ENCODE data around the gene TFDP2.

The TFDP2 gene

DNA sequence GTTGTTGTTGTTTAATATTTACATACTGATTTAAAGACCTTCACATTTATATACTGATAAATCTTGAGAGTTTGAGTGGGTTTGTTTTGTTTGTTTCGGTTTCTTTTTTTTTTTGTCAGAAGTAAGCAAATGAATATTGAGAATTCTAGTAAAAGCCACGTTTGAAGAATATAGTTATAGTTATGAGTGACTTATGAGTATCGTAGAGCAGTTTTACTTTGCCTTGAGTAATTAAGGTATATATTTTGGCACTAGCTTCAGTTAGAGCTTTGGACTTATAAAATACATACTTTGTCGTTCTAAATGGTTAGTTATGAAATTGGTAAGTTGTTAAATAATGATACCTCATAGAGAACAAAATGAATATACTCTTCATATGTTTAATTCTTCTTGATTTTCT lies 245.1 kb downstream of the TFDP2 start:
- TF ChIP-seq POLR2AphosphoS5 (IDR thresholded peaks at IDR 0.05; ENCODE audit: low read depth): no peak
- TF ChIP-seq, protein P1, sequence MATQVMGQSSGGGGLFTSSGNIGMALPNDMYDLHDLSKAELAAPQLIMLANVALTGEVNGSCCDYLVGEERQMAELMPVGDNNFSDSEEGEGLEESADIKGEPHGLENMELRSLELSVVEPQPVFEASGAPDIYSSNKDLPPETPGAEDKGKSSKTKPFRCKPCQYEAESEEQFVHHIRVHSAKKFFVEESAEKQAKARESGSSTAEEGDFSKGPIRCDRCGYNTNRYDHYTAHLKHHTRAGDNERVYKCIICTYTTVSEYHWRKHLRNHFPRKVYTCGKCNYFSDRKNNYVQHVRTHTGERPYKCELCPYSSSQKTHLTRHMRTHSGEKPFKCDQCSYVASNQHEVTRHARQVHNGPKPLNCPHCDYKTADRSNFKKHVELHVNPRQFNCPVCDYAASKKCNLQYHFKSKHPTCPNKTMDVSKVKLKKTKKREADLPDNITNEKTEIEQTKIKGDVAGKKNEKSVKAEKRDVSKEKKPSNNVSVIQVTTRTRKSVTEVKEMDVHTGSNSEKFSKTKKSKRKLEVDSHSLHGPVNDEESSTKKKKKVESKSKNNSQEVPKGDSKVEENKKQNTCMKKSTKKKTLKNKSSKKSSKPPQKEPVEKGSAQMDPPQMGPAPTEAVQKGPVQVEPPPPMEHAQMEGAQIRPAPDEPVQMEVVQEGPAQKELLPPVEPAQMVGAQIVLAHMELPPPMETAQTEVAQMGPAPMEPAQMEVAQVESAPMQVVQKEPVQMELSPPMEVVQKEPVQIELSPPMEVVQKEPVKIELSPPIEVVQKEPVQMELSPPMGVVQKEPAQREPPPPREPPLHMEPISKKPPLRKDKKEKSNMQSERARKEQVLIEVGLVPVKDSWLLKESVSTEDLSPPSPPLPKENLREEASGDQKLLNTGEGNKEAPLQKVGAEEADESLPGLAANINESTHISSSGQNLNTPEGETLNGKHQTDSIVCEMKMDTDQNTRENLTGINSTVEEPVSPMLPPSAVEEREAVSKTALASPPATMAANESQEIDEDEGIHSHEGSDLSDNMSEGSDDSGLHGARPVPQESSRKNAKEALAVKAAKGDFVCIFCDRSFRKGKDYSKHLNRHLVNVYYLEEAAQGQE (IDR thresholded peaks at IDR 0.05; ENCODE audit: insufficient replicate concordance, low read depth): no peak
- TF ChIP-seq SPI1 (IDR thresholded peaks at IDR 0.05; ENCODE audit: borderline replicate concordance, low read depth): no peak
- no peak for TF ChIP-seq GABPA (IDR thresholded peaks at IDR 0.05; ENCODE audit: low read depth)
- TF ChIP-seq, protein P2, sequence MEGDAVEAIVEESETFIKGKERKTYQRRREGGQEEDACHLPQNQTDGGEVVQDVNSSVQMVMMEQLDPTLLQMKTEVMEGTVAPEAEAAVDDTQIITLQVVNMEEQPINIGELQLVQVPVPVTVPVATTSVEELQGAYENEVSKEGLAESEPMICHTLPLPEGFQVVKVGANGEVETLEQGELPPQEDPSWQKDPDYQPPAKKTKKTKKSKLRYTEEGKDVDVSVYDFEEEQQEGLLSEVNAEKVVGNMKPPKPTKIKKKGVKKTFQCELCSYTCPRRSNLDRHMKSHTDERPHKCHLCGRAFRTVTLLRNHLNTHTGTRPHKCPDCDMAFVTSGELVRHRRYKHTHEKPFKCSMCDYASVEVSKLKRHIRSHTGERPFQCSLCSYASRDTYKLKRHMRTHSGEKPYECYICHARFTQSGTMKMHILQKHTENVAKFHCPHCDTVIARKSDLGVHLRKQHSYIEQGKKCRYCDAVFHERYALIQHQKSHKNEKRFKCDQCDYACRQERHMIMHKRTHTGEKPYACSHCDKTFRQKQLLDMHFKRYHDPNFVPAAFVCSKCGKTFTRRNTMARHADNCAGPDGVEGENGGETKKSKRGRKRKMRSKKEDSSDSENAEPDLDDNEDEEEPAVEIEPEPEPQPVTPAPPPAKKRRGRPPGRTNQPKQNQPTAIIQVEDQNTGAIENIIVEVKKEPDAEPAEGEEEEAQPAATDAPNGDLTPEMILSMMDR (IDR thresholded peaks at IDR 0.05; ENCODE audit: insufficient read depth, low read length): no peak
- Histone ChIP-seq H3K27ac (replicated peaks) (no peak overlapping the region), H3K27me3 (ENCODE audit: insufficient read depth, poor library complexity, severe bottlenecking) (no peaks in the 10 kb centered on the region), H3K4me3 (replicated peaks; ENCODE audit: insufficient read depth, low read length) (no peak overlapping the region)
- DNase-seq (ENCODE audit: low read depth in 1 of 2, low spot score in 1 of 2): no peak

DNA sequence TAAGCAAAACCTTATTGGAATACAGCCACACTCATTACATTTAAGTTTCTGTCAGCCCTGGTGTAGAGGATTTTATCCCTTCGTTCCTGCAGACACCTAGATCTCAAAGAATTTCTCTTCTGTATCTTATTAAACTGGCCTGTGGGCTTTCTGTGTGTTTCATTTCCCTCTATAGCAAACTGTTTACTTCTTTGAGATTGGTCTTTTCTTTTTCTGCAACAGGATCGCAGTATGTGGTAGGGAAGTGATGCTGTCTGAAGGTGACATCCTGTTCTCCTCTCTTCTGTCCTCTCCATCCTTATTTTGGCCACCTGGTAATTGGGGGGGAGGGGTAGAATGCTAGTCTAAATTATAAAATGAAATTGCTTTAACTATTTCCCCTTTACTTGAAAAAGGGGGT lies 247.4 kb downstream of the TFDP2 start:
- Histone ChIP-seq H3K4me3 (replicated peaks; ENCODE audit: insufficient read depth, low read length) (no peak overlapping the region), H3K27ac (replicated peaks) (no peak overlapping the region), H3K27me3 (ENCODE audit: insufficient read depth, poor library complexity, severe bottlenecking) (no peaks in the 10 kb centered on the region)
- TF ChIP-seq, protein P1 (IDR thresholded peaks at IDR 0.05; ENCODE audit: insufficient replicate concordance, low read depth): no peak
- TF ChIP-seq, protein P2 (IDR thresholded peaks at IDR 0.05; ENCODE audit: insufficient read depth, low read length): no peak
- TF ChIP-seq POLR2AphosphoS5 (IDR thresholded peaks at IDR 0.05; ENCODE audit: low read depth): no peak
- TF ChIP-seq SPI1 (IDR thresholded peaks at IDR 0.05; ENCODE audit: borderline replicate concordance, low read depth): no peak
- no peak for TF ChIP-seq GABPA (IDR thresholded peaks at IDR 0.05; ENCODE audit: low read depth)
- DNase-seq (ENCODE audit: low read depth in 1 of 2, low spot score in 1 of 2): no peak

DNA sequence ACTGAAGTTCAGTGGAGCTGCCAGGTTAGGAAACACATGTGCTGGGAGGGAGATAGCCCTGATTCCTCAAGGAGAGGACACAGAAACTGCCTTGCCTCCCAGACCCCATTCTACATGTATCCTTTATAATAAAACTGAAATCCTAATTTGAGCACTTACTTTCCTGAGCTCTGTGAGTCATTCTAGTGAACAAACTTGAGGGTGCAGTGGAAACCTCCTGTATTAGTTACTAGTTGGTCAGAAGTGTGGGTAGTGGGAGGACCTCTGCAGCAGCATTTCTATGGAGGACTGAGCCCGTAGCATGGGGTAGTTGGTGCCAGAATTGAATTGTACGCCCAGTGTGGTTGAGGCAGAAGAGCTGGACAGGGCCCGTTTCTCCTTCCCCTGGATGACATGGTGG lies 249.0 kb downstream of the TFDP2 start:
- DNase-seq (ENCODE audit: low read depth in 1 of 2, low spot score in 1 of 2): no peak
- H3K27me3 ChIP-seq (ENCODE audit: insufficient read depth, poor library complexity, severe bottlenecking): no peaks in the 10 kb centered on the region

More for the DNA sequence above, 249.0 kb downstream of the TFDP2 start:
- Histone ChIP-seq H3K27ac (replicated peaks) (no peak overlapping the region), H3K4me3 (replicated peaks; ENCODE audit: insufficient read depth, low read length) (no peak overlapping the region)
- TF ChIP-seq, protein P1 (IDR thresholded peaks at IDR 0.05; ENCODE audit: insufficient replicate concordance, low read depth): no peak
- no peak for TF ChIP-seq GABPA (IDR thresholded peaks at IDR 0.05; ENCODE audit: low read depth)
- TF ChIP-seq, protein P2 (IDR thresholded peaks at IDR 0.05; ENCODE audit: insufficient read depth, low read length): no peak
- TF ChIP-seq SPI1 (IDR thresholded peaks at IDR 0.05; ENCODE audit: borderline replicate concordance, low read depth): no peak
- no peak for TF ChIP-seq POLR2AphosphoS5 (IDR thresholded peaks at IDR 0.05; ENCODE audit: low read depth)
